Astrocyte of the hippocampus (primary cell): ENCODE measurements around the gene MFAP4.
"Not testable (repeated sequence)": the region's sequence is repeated elsewhere in the genome, so short reads cannot be mapped to it uniquely, and the experiment has no call there.

Experiments used
- DNase-seq: peaks from one replicate; pipeline ENCODE4 v3.0.0; 2011; ENCODE audit warnings: low read depth, low spot score

MFAP4 gene

GRCh38 chr17:19370493-19370960 is 16.5 kb downstream of the MFAP4 start:
- DNase-seq = no peak

- no peak for DNase-seq
Measured at GRCh38 chr17:19369846-19370492, 17.0 kb downstream of the MFAP4 start.

GRCh38 chr17:19369107-19369778 is 17.7 kb downstream of the MFAP4 start:
- no peak for DNase-seq

DNA sequence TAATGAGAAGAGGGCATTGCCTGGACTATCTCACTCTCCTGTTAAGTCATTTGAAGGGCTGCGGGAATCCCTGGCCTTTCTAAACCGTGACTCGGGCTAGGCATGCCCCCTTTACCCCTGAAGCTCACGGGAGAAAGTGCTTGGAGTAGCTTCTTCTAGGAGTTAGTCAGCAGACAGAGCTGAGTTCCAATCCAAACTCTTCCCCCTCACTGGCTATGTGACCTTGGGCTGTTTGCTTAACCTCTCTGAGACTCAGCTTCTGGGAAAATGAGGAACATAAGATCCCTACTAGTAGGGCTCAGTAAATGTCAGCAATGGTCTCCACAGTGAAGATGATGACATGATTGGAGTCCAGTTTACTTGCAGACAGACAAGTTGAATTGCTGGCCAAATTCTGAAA is 18.8 kb downstream of the MFAP4 start:
- DNase-seq = no peak

- DNase-seq = no peak
Measured at GRCh38 chr17:19366637-19366972, 20.4 kb downstream of the MFAP4 start.

DNA sequence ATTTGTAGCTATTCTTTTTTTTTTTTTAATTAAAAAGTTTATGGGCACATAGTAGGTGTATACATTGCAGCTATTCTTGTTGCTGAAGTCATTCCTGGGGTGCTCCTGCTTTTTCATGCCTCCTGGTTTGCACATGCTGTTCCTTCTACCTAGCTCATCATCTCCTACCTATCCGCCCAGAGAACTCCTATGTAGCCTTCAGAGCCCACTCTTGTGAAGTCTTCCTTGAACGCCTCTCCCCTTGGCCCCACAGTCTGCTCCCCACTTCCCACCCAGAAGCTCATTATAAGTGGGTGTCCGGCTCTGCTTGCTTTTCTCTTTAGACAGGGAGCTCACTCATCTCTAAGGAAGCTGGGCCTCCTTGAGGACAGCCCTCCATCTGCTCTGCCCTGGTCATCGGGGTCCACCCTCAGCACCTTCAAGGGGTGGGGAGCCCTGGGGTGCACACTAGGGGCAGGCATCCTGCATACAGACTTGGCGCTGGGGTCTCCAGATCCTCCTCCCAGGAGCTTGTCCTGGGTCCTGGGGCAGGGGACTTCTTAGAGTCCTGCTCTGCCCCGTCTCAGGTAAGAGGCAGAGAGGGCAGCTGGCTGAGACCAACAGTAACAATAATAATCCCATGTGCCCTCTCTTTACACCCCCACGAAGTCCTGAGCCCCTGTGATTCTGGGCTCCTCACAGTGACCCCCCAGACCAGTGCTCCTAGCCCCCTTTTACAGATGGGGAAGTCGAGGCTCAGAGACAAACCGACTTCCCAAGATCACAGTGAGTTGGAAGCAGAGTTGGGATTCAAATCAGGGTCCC is 21.0 kb downstream of the MFAP4 start:
- DNase-seq = no peak

- DNase-seq = no peak
Measured at GRCh38 chr17:19365499-19365817, 21.5 kb downstream of the MFAP4 start.

- DNase-seq = peak; percentile 38
Measured at GRCh38 chr17:19364699-19365498, 22.1 kb downstream of the MFAP4 start.

GRCh38 chr17:19363460-19364035 is 23.4 kb downstream of the MFAP4 start:
- no peak for DNase-seq

- no peak for DNase-seq
Measured at GRCh38 chr17:19363114-19363438, 23.9 kb downstream of the MFAP4 start.

DNA sequence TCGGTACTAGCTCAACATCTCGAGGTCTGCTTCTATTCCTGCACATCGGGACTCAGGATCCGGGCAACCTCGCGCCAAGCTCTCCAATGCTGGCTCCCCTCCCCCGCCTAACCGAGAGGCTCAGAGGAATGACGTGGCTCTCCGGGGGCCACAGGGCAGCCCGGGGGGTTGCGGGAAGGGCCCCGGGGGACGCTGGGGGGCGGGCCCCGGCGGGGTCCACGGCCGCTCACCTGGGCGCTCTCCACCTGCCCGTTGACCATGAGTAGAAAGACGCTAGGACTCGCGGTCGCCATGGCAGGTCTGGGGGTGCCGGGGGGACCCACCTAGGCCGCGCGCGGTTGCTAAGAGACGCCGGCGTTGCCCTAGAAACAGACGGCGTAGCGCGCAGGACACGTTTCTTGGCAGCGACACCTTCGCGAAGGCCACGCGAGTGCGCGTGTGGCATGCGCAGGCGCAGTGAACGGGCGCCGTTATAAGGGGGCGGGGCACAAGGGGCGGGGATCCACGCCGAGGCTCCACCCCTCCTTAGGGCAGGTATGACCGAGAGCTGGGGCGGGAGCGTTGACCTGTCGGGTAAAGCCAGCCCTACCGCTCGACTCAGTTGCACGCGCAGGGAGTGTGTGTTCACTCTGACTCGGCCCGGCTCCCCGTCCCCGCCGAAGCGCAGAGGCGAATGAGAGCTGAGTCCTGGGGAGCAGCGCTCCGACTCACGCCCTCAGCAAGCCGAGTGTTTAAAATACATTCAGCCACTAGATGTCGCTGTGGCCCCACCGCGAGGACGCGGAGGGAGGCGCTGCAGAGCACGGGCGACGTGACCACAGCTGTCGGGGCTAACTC is 24.5 kb downstream of the MFAP4 start, which contains the start of gene B9D1:
Gene B9D1 (minus strand): TSS at position 447 of the 837 bp plus-strand sequence. CDS start 154 bp downstream, at position 293.
- peak; percentile 96 for DNase-seq

- no peak for DNase-seq
Measured at GRCh38 chr17:19361944-19362276, 25.1 kb downstream of the MFAP4 start.

- DNase-seq = no peak
Measured at GRCh38 chr17:19361326-19361725, 25.7 kb downstream of the MFAP4 start.

DNA sequence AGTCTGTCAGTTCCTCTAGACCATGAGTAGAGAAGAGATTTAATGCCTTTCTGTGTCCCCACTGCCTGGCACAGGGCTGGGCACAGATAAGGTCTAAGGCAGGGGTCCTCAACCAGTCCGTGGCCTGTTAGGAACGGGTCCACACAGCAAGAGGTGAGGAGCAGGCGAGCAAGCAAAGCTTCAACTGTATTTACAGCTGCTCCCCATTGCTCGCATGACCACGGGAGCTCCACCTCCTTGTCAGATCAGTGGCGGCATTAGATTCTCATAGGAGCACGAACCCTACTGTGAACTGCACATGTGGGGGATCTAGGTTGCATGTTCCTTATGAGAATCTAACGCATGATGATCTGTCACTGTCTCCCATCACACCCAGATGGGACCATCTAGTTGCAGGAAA is 26.2 kb downstream of the MFAP4 start:
- no peak for DNase-seq

- no peak for DNase-seq
Measured at GRCh38 chr17:19359856-19360255, 27.1 kb downstream of the MFAP4 start.

- DNase-seq = no peak
Measured at GRCh38 chr17:19359151-19359550, 27.8 kb downstream of the MFAP4 start.

DNA sequence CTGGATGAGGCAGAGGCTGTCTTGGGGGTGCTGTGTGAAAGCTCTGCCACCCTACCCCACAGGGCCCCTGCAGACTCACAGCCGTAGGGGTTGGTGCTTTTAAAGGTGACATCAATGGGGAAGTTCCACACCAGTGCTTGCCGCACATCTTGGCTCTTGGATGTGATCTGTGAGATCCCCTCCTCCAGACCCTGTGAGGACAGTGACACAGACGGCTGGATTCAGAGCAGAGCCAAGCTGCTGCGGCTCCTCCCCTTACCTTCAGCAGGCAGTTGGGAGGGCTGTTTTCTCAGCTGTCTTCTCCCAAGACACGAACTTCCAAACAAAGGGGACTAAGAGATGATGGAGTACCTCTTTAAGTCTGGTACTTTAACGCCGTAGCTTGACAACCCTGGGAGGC is 29.2 kb downstream of the MFAP4 start:
- DNase-seq = no peak

DNA sequence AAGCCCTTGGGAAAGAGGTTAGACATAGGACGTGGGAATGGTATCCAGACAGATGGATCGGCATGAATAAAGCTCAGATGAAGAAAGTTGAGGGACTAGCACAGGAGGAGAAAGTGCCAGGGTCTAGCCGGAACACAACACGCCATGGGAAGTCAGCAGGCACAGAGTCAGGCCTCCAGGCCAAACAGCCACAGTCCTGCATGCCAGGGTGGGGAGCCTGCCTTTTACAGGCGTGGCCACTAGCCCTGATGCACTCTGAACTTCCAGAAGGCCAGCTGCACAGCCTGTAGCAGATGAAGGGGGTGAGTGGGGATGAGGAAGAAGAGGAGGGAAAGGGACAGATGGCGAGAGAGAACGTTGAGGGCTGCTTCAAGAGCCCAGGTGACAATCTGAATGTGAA is 29.6 kb downstream of the MFAP4 start:
- DNase-seq = no peak

DNA sequence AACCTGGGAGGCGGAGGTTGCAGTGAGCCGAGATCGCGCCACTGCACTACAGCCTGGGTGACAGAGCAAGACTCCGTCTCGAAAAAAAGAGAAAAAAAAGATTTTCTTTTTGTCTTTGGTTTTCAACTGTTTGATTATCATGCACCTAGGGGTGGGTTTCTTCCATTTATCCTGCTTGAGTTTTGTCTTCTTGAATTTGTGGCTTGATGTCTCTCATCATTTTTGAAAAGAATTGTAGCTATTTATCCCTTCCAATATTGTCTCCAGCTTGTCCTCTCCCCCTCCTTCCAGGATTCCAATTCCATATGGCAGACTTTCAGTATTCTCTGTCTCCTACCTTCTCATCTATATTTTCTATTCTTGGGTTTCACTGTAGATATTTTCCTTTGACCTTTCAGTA is 32.2 kb downstream of the MFAP4 start:
- no peak for DNase-seq

DNA sequence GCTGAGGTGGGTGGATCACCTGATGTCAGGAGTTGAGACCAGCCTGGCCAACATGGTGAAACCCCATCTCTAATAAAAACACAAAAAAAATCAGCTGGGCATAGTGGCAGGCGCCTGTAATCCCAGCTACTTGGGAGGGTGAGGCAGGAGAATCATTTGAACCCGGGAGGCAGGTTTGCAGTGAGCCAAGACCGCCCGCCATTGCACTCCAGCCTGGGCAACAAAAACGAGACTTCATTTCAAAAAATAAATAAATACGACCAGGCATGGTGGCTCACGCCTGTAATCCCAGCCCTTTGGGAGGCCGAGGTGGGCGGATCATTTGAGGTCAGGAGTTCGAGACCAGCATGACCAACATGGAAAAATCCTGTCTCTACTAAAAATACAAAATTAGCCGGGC is 33.6 kb downstream of the MFAP4 start:
- not testable (repeated sequence) for DNase-seq

GRCh38 chr17:19348806-19349205 is 38.2 kb downstream of the MFAP4 start:
- no peak for DNase-seq
